Right renal pelvis (tissue), 4 donors: ENCODE results near the gene C19orf47. TPM values are rescaled to one million over a fixed set of nuclear protein-coding genes. Genes with fewer than 3 reads are reported as not detected.

Experiments
- polyA plus RNA-seq, 4 donors: library from polyadenylated mRNA; unstranded; fragments of 120-200 nt; gene quantifications; one replicate each; pipeline ENCODE4 v1.2.1, GENCODE V29; 2013; ENCODE audit not compliant: insufficient read length in 4 of 4

The C19orf47 gene
- polyA plus RNA-seq, 4 donors: 10.2 to 14.0 (median 12.3) TPM

Other genes starting within 250 kb of the C19orf47 start
- gene MAP3K10, start 157.0 kb downstream of the C19orf47 start, polyA plus RNA-seq: 10 to 100 TPM; 12.7 to 17.8 (median 13.7) TPM
- under 1 TPM in 3 of 4 donors, not detected in 1; 0.10 to 0.19 (median 0.17) TPM for gene TTC9B, start 130.0 kb downstream of the C19orf47 start, polyA plus RNA-seq
- gene CCNP, start 121.7 kb downstream of the C19orf47 start, polyA plus RNA-seq: 1 to 10 TPM in 3 of 4 donors, under 1 TPM in 1; 0.55 to 1.8 (median 1.3) TPM
- 100 to 1,000 TPM; 148 to 179 (median 157) TPM for gene AKT2, start 63.1 kb downstream of the C19orf47 start, polyA plus RNA-seq
- 100 to 1,000 TPM; 229 to 330 (median 257) TPM for gene PLD3, start 298 bp upstream of the C19orf47 start, polyA plus RNA-seq
- gene HIPK4, start 41.8 kb upstream of the C19orf47 start, polyA plus RNA-seq: under 1 TPM; 0.10 to 0.19 (median 0.15) TPM
- gene PRX, start 65.0 kb upstream of the C19orf47 start, polyA plus RNA-seq: 10 to 100 TPM; 10.3 to 16.6 (median 11.7) TPM
- gene SERTAD1, start 77.6 kb upstream of the C19orf47 start, polyA plus RNA-seq: 10 to 100 TPM in 1 of 4 donors, 1 to 10 TPM in 3; 7.8 to 10.3 (median 8.4) TPM
- 10 to 100 TPM; 35.5 to 41.4 (median 39.3) TPM for gene SERTAD3, start 95.9 kb upstream of the C19orf47 start, polyA plus RNA-seq
- 10 to 100 TPM; 41.4 to 61.2 (median 42.3) TPM for gene BLVRB, start 117.3 kb upstream of the C19orf47 start, polyA plus RNA-seq
- 1 to 10 TPM; 1.0 to 2.0 (median 1.6) TPM for gene SPTBN4, start 118.6 kb upstream of the C19orf47 start, polyA plus RNA-seq
- gene SHKBP1, start 228.5 kb upstream of the C19orf47 start, polyA plus RNA-seq: 10 to 100 TPM; 43.2 to 52.3 (median 47.2) TPM